ENCODE results near the gene EVL. TPM values are rescaled to one million over a fixed set of nuclear protein-coding genes. Genes with fewer than 3 reads are reported as not detected.

The EVL gene
- total and polyA plus RNA-seq, 4 donors: 54.5 to 99.9 (median 78.2) TPM

DNA sequence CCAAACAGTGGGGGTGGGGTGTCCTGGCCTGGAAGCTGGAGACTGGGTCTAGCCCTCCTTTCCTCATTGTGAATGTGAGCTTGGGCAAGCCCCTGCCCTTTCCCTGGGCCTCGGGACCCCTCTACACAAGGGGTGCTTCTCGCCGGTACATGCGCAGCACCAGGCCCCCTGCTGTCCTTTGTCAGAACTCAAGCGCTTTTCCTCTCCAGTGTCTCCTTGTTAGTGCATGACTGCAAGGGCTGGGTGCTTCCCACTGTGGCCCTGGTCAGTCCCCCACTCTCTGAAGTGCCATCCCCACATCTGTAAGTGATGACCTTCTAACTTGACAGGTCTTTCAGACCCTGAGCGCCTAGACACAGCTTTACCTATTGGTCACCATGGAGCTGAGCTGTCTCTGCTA is 50.0 kb downstream of the EVL start:
- TF ChIP-seq, protein P1, sequence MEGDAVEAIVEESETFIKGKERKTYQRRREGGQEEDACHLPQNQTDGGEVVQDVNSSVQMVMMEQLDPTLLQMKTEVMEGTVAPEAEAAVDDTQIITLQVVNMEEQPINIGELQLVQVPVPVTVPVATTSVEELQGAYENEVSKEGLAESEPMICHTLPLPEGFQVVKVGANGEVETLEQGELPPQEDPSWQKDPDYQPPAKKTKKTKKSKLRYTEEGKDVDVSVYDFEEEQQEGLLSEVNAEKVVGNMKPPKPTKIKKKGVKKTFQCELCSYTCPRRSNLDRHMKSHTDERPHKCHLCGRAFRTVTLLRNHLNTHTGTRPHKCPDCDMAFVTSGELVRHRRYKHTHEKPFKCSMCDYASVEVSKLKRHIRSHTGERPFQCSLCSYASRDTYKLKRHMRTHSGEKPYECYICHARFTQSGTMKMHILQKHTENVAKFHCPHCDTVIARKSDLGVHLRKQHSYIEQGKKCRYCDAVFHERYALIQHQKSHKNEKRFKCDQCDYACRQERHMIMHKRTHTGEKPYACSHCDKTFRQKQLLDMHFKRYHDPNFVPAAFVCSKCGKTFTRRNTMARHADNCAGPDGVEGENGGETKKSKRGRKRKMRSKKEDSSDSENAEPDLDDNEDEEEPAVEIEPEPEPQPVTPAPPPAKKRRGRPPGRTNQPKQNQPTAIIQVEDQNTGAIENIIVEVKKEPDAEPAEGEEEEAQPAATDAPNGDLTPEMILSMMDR (IDR thresholded peaks at IDR 0.05; ENCODE audit: control extremely low read depth, extremely low read depth): no peak
- Histone ChIP-seq H3K4me3 (no peak overlapping the region), H3K4me1 (ENCODE audit: control insufficient read depth in 5 of 5, insufficient read depth in 5 of 5, low read length in 5 of 5) (peaks cover 0 to 21% (median 14%) of the 10 kb centered on the region in 5 donors), H3K27ac (ENCODE audit: low read depth in 1 of 2, low read length in 1 of 2) (no peak overlapping the region), H3K27me3 (ENCODE audit: control insufficient read depth in 3 of 3, insufficient read depth in 3 of 3, low read length in 2 of 3) (no peaks in the 10 kb centered on the region), H3K9ac (ENCODE audit: insufficient read depth in 1 of 2, low read length in 2 of 2) (no peak overlapping the region), H3K36me3 (ENCODE audit: control insufficient read depth in 4 of 4, insufficient read depth in 4 of 4, low read length in 4 of 4) (peaks cover 0 to 9% (median 1%) of the 10 kb centered on the region in 4 donors), H3K9me3 (ENCODE audit: control insufficient read depth in 4 of 4, insufficient read depth in 3 of 4, low read length in 3 of 4) (no peaks in the 10 kb centered on the region)
- ATAC-seq (ENCODE audit: insufficient read depth, low FRiP score): no peak
- WGBS, 2 donors: 96 to 98% methylated on average over 6 of the region's 6 CpGs
- DNase-seq: no peak

DNA sequence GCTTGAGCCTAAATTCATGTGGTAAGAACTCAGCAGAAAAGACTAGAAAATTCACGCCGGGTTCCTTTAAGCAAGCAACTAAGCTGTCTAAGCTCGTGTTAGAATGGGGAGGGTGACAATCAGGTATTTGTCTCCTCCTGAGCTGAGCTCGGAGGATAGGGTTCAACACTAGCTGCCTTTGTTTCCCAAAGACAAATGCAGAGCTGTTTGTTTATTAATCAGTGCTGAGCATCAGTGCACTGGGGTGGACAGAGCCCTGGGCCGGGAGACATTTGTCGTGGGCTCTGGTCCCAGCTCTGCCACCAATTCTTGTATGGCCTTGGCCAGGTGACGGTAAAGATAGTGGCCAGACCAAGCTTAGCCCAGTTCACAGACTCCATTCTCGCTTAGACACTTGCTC is 50.5 kb downstream of the EVL start:
- Histone ChIP-seq H3K27ac (ENCODE audit: low read depth in 1 of 2, low read length in 1 of 2) (no peak overlapping the region), H3K9me3 (ENCODE audit: control insufficient read depth in 4 of 4, insufficient read depth in 3 of 4, low read length in 3 of 4) (no peaks in the 10 kb centered on the region), H3K36me3 (ENCODE audit: control insufficient read depth in 4 of 4, insufficient read depth in 4 of 4, low read length in 4 of 4) (peaks cover 0 to 9% (median 2%) of the 10 kb centered on the region in 4 donors), H3K4me3 (no peak overlapping the region), H3K27me3 (ENCODE audit: control insufficient read depth in 3 of 3, insufficient read depth in 3 of 3, low read length in 2 of 3) (no peaks in the 10 kb centered on the region), H3K4me1 (ENCODE audit: control insufficient read depth in 5 of 5, insufficient read depth in 5 of 5, low read length in 5 of 5) (peaks cover 0 to 21% (median 14%) of the 10 kb centered on the region in 5 donors), H3K9ac (ENCODE audit: insufficient read depth in 1 of 2, low read length in 2 of 2) (no peak overlapping the region)
- TF ChIP-seq, protein P1 (IDR thresholded peaks at IDR 0.05; ENCODE audit: control extremely low read depth, extremely low read depth): no peak
- DNase-seq (no peak), ATAC-seq (ENCODE audit: insufficient read depth, low FRiP score) (no peak)
- 96 to 98% methylated on average over 8 of the region's 8 CpGs for WGBS, 2 donors

DNA sequence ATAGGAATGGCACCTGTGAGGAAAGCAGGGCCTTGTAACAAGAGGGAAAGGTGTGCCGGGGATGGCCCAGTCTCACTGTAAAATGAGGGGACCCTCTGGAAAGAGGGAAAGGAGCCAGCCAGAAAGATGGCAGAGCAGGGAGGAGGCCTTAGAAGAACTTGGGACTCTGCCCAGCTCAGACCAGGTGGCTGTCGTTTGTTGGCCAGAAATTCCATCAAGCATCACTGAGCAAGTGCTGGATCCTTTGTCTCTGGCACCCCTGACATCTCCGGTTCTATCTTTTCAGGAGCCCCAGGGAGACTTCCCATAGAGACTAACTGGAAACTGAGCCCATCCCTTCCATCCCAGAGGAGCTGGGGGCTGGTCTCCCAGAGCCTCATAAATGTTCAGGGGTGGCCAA is 50.9 kb downstream of the EVL start:
- ATAC-seq (ENCODE audit: insufficient read depth, low FRiP score): no peak

More for the DNA sequence above, 50.9 kb downstream of the EVL start:
- H3K9ac ChIP-seq (ENCODE audit: insufficient read depth in 1 of 2, low read length in 2 of 2): no peak overlapping the region
- H3K36me3 ChIP-seq (ENCODE audit: control insufficient read depth in 4 of 4, insufficient read depth in 4 of 4, low read length in 4 of 4): peaks cover 0 to 9% (median 3%) of the 10 kb centered on the region in 4 donors
- H3K4me1 ChIP-seq (ENCODE audit: control insufficient read depth in 5 of 5, insufficient read depth in 5 of 5, low read length in 5 of 5): peaks cover 0 to 21% (median 14%) of the 10 kb centered on the region in 5 donors
- no peak overlapping the region for H3K4me3 ChIP-seq
- no peaks in the 10 kb centered on the region for H3K9me3 ChIP-seq (ENCODE audit: control insufficient read depth in 4 of 4, insufficient read depth in 3 of 4, low read length in 3 of 4)
- no peak overlapping the region for H3K27ac ChIP-seq (ENCODE audit: low read depth in 1 of 2, low read length in 1 of 2)
- no peaks in the 10 kb centered on the region for H3K27me3 ChIP-seq (ENCODE audit: control insufficient read depth in 3 of 3, insufficient read depth in 3 of 3, low read length in 2 of 3)
- WGBS, 2 donors: 75 to 77% methylated on average over 3 of the region's 3 CpGs
- no peak for DNase-seq
- TF ChIP-seq, protein P1 (IDR thresholded peaks at IDR 0.05; ENCODE audit: control extremely low read depth, extremely low read depth): no peak

All from lung (tissue), 12 donors.